ENCODE measurements around the gene SMYD3.

Gene SMYD3

DNA sequence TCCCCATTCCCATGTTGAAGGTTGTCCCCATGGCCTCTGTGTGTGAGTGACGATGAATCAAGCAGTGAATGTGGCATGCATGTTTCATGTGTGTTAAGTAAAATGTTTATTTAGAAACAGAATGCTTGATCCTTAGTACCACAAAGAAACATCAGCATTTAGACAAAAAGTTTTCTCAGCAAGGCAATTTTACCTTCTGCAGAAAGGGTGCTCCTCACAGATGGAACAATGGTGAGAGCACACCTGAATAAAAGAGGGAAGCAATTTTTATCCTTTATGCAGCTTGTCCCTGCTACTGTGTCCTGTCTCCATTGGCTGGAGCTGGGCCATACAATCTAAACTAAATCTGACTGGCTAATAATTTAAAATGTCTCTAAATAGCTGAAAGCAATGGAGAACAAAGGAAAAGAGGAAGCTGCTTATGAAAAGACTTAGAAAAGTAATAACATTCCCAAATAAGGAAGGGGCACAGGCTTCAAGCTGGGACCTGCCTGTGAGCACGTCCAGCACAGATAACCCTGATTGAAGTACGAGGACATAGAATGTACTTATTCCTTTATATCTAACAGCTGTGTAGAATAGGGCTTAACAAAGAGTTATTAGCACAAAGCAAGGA lies 8.4 kb upstream of the SMYD3 start:
- DNase-seq (ENCODE audit: low read depth) = no peak

DNA sequence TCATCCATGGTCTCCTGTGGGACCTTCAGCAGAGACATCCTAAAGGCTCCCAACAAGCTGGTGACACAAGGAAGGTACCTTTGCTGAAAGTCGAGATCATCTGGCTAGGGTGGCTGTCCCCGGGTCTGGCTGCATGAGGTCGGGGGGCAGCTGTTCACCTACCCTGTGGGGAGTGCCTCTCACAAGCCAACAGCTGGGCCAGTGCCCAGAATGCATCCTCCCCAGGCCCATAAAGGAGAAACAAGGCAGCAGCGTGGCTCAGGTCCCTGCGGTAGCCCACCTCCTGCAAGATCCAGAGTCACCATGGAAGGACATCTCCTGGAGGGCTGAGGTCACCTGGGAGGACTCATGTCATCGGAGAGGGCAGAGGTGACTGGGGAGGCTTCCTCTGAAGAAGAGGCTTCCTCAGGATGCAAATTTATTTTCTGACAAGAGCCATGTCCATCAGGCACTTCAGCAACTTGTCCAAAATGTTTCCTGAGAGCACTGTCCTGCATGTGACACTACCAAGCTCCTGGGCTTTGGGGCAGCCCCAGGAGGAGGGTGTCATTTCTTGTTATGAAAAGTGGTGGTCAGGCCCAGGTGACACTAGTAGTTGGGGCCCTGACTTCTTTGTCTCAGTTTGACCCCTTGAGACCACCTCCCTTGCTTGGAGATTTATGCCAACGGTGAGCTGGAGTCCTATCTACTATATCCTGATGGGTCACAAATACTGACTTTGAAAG lies 6.7 kb upstream of the SMYD3 start:
- no peak for DNase-seq (ENCODE audit: low read depth)

DNA sequence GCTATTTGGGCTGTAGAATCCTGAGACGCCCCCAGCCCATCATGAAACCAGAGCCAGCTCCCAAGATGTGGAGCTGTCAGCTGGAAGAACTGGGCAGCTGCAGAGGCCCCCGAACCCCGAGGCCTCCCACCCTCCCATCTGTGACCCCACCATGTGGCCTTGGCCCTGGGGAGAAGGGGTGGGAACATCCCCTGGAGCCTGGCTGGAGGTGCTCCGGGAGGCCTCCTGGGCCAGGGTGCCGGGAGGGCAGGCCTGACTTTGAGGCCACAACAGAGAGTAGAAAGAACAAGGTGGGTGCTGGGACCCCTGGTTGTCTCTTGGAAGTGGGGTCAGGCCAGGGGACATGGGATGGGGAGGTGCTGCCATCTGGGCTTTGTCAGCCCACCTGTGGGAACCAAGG lies 6.0 kb upstream of the SMYD3 start:
- no peak for DNase-seq (ENCODE audit: low read depth)

DNA sequence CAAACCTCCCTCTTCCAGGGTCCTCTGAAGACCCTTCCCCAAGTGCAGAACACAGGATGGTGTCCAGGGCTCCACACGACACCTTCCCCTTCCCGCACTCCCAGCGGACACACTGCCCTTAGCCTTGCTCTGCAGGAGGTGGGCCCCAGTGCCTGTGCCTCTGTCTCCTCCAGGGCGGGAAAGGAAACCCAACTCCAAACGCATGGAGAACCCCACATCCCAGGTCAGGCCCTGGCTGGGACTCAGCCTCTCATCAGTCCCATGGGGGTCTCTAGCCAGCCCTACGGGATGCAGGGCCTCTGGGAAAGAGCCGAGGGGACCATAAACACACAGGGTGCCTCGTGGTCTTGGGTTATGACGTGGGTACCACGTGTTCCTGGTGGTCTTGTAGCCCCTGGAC lies 5.6 kb upstream of the SMYD3 start:
- DNase-seq (ENCODE audit: low read depth) = no peak

DNA sequence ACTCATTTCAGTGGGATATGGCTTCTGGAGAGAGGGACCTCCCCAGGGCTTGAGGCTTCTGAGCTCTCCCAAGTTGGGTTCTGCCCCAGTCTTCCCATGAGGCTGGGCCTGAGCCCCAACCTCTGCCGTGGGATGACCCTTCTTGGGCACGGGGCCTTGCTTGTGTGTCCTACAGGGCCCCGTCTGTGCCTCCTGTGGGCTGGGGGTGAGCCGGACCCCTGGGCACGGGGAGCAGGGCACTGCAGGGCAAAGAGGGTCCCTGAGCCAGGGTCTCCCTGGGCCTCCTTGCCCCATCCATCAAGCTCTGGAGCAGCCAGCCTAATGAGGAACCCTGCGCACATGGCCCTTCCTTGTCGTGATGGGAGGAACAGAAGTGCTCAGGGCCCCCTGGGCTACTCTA lies 5.2 kb upstream of the SMYD3 start:
- DNase-seq (ENCODE audit: low read depth) = no peak

DNA sequence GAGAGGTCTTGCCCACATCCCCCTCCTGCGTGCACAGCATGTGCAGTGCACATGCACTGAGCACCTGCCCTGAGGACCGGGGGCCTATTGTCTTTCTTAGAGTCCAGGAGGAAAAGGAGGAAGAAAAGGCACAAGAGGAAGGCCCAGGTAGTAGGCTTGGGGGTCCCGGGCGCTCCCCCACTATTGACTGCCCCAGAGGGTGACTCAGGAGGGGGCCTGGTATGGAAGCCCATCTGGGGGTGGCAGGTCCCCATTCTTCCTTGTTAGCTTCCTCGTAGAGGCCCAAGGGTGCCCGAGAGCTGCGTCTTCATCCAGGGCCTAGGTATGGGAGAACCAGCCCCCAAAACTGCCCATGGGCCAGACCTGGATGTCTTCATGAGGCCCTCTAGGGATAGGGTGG lies 4.1 kb upstream of the SMYD3 start:
- no peak for DNase-seq (ENCODE audit: low read depth)

DNA sequence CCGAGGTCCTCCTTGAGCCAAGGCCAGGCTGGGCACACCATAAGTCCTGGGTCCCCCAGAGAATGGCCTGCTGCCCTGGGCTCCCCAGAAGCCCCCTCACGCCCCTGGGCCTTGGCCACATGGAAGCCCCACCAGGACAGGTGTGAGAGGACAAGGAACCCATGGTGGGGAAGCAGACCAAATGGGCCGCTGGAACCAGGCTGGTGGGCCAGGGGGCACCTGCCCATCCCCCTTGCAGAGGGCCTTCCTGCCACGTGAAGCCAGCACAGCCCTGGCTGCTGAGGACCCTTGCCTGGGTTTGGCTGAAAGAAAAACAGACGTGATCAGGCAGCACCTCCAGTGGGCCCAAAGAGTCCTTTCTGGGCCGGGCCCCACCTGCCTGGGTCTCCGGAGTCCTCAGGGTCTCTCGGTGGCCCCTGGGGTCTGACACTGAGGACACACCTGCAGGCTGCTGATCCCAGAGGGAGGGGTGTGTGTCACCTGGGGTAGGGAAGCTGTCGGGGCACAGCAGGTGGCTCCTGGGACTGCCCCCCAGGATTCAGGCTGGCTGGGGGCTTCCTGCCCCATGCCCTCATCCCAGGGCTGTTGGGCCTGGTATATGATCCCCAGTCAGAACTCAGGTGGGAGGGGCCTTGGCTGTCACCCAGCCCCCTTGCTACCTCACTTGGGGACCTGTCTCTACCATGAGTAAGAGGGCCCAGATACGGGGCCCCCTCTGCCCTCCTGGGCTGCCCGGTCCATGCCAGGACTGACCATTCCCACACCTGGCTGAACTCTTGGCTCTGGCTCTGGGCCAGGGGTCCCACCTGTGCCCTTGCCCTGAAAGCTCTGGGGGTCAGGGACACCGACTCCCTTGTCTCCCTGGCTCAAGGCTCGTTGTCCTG lies 3.3 kb upstream of the SMYD3 start:
- no peak for DNase-seq (ENCODE audit: low read depth)

DNA sequence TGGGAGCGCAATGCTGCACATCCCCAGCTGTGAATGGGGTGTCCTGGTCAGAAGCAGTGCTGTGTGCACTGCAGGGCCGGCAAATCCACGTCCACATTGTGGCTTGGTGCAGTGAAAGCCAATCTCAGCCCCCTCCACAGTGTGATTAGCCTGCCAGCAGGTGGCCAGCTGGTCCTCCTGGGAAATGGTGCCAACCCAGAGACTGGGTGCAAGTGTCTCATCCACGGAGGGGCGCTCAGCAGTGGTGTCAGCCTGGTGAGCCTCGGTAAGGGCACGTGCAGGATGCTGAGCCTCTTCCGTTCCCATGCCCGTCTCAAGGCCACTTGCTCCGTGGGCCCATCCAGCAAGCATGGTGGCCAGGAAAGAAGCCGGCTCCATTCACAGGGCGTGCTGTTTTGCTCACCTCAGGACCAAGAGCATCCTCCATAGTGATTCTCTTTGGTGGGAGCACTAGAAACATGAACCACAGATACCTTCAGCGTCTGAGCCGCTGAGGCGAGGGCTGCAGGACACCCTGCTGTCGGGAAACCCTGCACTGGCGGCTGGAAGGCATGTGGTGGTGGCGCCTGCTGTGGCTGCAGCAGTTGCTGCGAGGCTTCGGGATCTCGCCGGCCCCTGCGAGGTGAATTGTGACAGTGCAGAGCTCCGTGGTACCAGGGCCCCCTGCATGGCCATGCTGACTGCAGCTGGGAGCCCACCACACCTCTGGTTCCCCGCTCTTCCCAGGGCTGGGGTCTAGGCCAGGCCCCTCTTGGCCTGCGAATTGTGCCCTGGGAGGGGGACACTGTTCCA lies 2.0 kb upstream of the SMYD3 start:
- no peak for DNase-seq (ENCODE audit: low read depth)

DNA sequence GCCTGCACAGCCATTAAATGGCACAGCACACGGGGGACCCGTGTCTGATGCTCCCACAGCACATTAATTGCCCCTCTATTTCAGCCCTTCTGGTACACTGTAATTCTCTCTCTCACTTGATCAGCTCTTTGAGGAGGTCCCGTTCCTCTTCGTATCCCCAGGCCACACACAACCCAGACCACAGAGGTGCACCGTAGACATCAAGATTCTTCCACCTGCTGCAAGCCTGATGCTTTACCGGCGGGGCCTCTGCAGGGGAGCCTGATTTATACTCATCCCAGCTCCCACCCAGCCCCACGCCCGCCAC lies 759 bp downstream of the SMYD3 start:
- no peak for DNase-seq (ENCODE audit: low read depth)

DNA sequence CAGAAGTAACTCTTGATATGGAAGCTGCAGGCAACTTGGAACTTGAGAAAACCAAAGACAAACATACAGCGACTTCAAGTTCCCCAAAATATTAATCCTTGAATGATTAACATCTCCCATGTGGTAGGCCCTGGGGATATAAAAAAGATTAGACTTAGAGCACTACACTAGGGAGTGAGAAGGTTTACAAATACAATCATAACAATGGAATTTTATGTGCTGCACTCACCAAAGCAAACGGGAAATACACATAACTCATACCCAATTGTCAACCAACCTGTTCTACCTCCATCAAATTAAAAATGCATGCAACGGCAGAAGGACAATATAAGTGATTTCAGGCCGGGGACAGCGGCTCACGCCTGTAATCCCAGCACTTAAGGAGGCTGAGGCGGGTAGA lies 3.7 kb downstream of the SMYD3 start:
- no peak for DNase-seq (ENCODE audit: low read depth)

DNA sequence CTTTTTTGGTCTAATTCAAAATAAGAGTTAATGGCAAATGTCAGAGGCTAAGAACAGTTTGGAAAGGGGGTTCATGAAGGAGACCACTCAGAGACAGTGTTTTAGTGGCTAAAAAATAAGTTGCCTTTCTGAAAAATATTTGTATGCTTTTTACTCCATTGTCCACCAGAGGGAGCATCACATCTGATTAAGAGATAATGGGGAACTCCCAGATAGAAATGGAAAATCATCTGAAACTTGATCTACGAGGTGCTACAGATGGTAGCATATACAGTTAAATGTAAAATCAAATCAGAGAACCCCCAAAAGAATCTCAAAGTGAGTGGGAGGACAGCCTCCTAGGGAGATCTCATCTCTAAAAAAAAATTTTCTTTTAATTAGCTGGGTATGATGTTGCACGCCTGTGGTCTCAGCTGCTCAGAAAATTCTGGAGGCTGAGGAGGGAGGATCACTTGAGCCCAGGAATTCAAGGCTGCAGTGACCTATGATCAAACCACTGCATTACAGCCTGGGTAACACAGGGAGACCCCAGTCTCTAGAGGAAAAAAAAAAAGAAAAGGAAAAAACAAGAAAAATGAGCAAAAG lies 9.7 kb downstream of the SMYD3 start:
- DNase-seq (ENCODE audit: low read depth) = peak; percentile 73

DNA sequence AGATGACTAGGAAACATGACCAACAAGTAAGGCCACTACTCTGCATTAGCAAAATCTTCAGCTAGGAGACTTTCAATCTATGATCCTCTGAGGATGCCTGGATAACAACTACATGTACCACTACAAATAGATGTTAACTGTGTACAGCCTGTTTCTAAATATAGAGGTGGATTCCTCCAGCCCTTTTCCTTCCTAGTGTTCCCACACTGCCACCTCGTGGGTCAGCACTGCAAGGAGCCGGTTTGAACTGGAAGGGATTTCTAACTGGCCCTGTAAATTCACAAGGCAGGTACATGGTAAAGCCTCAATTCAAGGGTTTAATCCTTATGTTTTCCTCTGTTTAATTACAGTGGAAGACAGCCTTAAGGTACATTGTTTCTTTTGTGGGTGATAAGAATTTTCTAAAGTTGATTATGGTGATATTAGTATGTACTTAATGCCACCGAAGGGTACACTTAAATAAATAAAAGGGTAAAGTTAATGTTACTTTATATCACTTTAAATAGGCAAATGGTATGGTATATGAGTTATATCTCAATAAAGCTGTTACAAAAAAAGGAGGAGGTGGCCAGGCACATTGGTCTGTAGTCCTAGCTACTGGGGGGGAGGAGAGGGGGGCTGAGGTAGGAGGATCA lies 14.4 kb downstream of the SMYD3 start:
- peak; percentile 62 for DNase-seq (ENCODE audit: low read depth)

DNA sequence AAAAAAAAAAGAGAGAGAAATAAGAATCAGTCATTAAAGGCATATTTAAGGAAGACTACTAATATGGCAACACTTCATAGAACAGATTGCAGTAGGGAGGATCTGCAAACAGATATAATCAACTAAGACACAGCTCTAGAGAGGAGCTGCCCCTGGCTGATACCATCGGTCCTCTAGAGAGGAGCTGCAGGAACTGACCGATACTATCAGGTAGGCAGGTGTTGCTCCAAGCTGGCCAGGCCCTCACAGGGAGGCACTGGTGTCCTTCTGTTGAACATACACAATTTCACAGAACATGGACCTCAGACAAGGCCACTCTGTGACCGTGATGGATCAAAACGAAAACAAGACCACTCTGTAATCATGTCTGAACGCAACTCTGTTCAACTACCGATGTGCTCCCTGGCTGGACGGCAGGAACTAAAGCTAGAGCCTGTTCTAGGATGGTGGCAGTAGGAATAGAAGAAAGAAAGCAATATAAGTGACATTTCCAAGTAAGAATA lies 15.5 kb downstream of the SMYD3 start:
- DNase-seq (ENCODE audit: low read depth) = no peak

DNA sequence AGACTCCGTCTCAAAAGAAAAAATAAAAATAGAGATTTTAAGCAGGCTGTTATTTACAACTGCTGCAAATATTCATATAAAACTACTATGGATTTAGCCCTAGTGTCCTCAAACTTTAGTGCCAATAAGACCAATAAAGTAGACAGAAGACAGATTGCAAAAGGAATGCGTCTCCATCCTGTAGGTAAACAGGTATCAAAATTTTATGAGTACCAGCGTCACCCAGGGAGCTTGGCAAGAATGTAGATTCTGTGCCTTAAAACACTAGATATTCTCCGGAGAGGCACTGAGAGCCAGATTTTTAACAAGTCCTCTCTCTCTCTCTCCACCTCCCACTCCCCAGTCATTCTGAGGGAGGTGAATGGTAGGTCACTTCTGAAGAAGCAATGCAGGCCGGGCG lies 18.4 kb downstream of the SMYD3 start:
- no peak for DNase-seq (ENCODE audit: low read depth)

DNA sequence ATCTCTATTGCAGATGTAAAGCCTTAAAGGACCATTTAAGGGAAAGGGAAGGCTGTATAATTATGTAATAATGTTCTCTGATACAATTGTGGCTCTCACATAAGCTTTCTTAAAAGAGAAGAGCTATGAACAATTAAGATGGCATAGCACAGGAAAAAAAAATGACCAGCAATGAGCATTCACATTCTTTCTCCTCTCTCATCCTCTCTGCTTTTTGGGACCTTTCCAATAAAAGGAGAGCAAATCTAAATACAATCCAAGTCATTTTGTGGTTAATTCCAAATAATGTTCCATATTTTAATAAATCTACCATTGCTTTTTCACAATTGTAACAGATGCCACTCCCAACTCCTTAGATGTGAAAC lies 23.5 kb downstream of the SMYD3 start:
- DNase-seq (ENCODE audit: low read depth) = no peak

DNA sequence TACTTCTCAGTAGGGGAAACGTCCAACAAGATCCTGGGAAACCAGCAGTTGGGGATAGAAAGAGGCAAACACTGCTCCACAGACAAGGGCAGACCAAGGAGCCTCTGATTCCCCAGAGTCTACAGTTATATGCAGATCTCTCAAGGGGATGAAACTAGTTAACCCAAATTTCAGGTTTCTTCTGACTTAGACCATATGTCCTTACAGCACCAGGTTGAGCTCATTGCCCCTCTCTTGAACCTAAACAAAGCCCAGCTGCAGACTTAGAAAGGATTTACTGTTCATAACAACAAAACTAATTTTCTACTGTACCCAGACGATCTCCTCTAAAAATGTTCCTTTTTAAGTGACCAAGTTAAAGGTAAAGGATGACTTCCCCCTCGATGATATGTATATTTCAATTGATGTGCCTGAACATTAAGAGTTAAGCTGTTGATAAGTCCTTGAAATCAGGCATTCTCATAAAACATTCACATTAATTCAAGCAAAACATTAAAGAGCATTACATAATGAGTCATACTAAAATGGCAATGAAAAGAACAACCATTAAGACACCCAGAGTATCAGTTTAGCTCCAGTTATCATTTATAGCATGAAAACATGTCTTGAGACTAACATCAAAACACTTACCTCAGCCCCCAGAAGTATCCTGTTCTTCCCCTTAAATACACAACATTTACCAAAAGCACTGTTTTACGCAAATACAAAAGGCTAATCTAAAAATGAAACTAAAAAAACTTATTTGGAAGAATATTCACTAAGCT lies 24.1 kb downstream of the SMYD3 start:
- no peak for DNase-seq (ENCODE audit: low read depth)

DNA sequence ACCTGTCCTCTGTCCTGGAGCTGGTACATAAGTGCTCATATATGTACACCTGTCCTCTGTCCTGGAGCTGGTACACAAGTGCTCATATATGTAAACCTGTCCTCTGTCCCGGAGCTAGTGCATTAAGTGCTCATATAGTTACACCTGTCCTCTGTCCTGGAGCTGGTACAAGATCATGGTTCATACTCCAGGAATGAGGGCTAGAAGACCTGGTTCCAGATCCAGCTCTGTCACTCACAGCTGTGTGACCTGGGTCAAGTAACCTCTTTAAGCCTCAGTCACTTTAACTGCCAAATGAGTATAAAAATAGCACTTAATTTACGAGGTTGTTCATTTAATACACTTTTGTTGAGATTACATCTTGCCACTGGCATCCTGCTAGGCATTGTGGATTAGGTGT lies 28.0 kb downstream of the SMYD3 start:
- DNase-seq (ENCODE audit: low read depth) = no peak

DNA sequence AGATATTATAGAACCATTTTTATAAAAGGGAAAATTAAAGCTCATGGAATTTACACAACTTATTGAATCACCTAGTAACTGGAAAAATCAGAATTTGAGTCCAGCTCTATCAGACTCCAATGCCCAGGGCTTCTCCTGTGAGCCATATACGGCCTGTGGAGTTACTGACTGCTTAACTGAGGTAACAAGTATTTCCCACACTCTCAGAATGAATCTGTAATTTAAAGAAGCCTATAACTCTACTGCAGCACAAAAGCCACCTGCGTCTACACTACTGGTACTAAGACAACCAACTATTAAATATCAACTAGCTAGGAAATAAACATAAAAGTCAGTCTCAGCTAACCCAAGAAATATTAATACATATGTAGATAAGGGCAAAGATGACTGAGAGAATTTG lies 29.4 kb downstream of the SMYD3 start:
- DNase-seq (ENCODE audit: low read depth) = no peak

DNA sequence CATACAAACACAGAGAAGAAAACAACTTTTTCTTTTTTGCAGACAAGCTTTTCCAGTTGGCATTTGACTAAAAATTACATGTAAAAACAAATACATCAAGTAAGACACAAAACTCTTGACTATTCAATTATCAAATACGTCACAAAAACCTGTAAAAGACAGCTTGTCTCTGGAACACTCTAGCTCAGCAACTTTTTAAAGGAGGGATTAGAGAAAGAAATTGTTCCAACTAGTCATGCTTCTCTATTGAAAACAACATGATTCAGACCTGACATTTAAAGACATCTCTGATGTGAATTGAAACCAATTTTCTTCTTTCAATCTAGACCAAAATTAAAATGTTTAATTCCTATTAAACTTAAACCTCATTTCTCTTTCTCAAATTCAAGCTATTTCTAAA lies 30.3 kb downstream of the SMYD3 start:
- DNase-seq (ENCODE audit: low read depth) = no peak

DNA sequence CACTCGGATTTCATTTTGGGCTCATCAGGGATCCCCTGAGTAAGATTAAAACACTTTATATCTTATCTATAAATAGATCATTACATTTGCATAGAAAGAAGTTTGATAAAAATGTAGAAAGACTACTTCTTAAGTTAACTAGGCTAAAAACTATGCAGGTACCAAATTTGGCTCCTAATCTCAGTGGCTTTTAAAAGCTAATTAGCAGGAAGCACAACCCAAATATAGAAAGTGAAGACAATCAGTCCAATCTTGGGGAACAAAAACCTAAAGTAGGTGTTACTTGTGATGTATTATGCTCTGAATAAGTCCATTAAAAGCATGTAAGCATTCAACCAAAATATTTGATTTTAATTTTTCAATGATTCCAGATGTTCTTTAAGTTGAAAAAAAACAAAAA lies 35.4 kb downstream of the SMYD3 start:
- DNase-seq (ENCODE audit: low read depth) = no peak

DNA sequence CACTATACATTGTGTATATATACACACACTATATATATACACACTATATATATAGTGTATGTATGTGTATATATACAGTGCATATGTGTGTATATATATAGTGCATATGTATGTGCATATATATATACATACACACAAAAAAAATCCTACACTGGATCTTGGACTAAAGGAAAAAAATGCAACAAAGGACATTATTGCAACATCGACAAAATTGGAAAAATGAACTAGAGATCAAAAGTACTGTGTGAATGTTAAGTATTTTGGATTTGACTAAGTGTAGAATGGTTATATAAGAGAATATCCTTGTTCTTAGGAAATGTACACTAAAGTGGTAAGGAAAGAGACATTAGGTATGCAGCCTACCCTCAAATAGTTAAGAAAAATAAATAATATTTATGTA lies 36.5 kb downstream of the SMYD3 start:
- no peak for DNase-seq (ENCODE audit: low read depth)
